Ishikawa (cell line): ENCODE data around the gene ARHGEF3.

ENCODE experiments used
- CEBPB ChIP-seq: IDR thresholded peaks from 2 replicates; pipeline ENCODE4 v1.6.1; 2012
- TF ChIP-seq, protein P1 (sequence below): IDR thresholded peaks from 2 replicates; pipeline ENCODE4 v1.6.1; 2012

DNA sequence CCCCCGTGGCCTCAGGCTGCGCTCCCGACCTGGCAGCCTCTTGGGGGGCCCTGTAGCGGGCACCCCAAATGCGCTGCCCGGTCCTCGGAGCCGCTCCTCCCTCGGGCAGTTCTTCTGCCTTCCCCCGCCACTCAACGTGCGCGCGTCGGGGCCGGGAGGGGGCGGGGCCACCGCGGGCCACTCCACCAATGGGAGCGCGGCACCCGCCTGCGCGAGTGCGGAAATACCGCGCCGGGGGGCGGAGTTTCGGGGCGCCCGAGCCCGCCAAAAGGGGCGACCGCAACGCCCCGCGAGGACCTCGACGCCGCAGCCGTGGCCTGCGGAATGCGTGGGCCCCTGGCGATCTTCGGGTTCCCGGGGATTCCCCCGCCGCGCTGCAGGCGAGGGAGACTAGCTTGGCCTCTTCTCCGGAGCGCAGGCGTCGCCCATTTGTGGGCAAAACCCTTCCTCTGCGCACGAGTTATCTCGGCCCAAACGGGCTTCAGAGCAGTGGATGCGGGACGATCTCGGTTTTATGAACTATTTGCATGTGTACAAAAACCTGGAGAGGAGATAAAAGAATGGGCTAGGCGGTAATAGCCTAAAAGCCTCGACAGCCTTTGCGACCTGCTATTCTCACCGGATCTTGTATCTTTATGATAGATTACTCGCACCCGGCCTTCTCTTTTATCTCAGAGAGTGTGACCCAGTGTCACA, 118.5 kb downstream of the ARHGEF3 start, which contains the start of gene TASOR:
- no peak for TF ChIP-seq CEBPB
- TF ChIP-seq, protein P1, sequence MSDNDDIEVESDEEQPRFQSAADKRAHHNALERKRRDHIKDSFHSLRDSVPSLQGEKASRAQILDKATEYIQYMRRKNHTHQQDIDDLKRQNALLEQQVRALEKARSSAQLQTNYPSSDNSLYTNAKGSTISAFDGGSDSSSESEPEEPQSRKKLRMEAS: peak; percentile 97
